ENCODE measurements around the gene FASN. TPM values are rescaled to one million over a fixed set of nuclear protein-coding genes. Genes with fewer than 3 reads are reported as not detected.

Gene FASN
- total and polyA plus RNA-seq, 2 of the 13 experiments (the other 11 are each of a cell fraction or from before 2014, with no cell fraction given), result 51.7 to 101 TPM

GRCh38 chr17:82080789-82081464 lies 17.1 kb downstream of the FASN start (continued):
- TF ChIP-seq ZNF720 (CRISPR knock-in tag; IDR thresholded peaks at IDR 0.05), result no peak
- peak; percentile 34 for TF ChIP-seq TAF15 (IDR thresholded peaks at IDR 0.05; ENCODE audit: low read depth, low read length, poor library complexity, severe bottlenecking)
- TF ChIP-seq RBM22 (optimal IDR thresholded peaks at IDR 0.05; ENCODE audit: low read length), result peak; percentile 73
- no peak for TF ChIP-seq ZNF569 (CRISPR knock-in tag; IDR thresholded peaks at IDR 0.05; ENCODE audit: borderline replicate concordance)
- TF ChIP-seq ZNF562 (CRISPR knock-in tag; IDR thresholded peaks at IDR 0.05; ENCODE audit: borderline replicate concordance), result no peak
- TF ChIP-seq FOXO4 (CRISPR knock-in tag; conservative IDR thresholded peaks at IDR 0.05), result no peak
- no peak for TF ChIP-seq ADNP (CRISPR knock-in tag; IDR thresholded peaks at IDR 0.05)
- no peak for TF ChIP-seq ZNF512 (CRISPR knock-in tag; IDR thresholded peaks at IDR 0.05)
- peak; percentile 65 for TF ChIP-seq ZBTB7A (CRISPR knock-in tag; IDR thresholded peaks at IDR 0.05)
- peak; percentile 89 for TF ChIP-seq RBFOX2 (IDR thresholded peaks at IDR 0.05; ENCODE audit: low read depth, low read length)
- peak in 1 of 2 experiments; percentile 34; a peak in 2 of 4 replicates for TF ChIP-seq POLR2A (IDR thresholded peaks at IDR 0.05; ENCODE audit: insufficient read depth in 1 of 2, low read depth in 2 of 2, low read length in 2 of 2)
- TF ChIP-seq ZBTB4 (CRISPR knock-in tag; IDR thresholded peaks at IDR 0.05; ENCODE audit: borderline replicate concordance), result peak; percentile 34; the same call in 1 of the 2 replicates
- TF ChIP-seq, protein P1, sequence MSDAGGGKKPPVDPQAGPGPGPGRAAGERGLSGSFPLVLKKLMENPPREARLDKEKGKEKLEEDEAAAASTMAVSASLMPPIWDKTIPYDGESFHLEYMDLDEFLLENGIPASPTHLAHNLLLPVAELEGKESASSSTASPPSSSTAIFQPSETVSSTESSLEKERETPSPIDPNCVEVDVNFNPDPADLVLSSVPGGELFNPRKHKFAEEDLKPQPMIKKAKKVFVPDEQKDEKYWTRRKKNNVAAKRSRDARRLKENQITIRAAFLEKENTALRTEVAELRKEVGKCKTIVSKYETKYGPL (CRISPR knock-in tag; IDR thresholded peaks at IDR 0.05), result no peak
- TF ChIP-seq ZNF552 (CRISPR knock-in tag; IDR thresholded peaks at IDR 0.05; ENCODE audit: borderline replicate concordance), result 0 out of 2 replicates have a peak, but pooled peaks have one; percentile 43
- TF ChIP-seq AGO2 (optimal IDR thresholded peaks at IDR 0.05; ENCODE audit: low read depth, low read length), result peak; percentile 97
- TF ChIP-seq, protein P2, sequence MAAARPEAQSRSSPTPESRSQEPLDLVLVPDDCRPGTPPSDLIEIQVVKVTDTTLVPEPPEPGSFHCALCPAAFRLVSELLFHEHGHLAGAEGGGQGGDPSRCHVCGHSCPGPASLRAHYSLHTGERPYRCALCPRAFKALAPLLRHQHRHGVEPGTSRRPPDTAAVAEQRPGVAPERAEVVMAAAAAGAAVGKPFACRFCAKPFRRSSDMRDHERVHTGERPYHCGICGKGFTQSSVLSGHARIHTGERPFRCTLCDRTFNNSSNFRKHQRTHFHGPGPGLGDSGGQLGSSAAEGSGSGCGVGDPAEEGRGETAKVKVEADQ (CRISPR knock-in tag; IDR thresholded peaks at IDR 0.05; ENCODE audit: borderline replicate concordance), result no peak
- no peak for TF ChIP-seq ZBTB44 (CRISPR knock-in tag; IDR thresholded peaks at IDR 0.05)
- TF ChIP-seq HOXA3 (CRISPR knock-in tag; IDR thresholded peaks at IDR 0.05), result peak; percentile 13; the same call in 1 of the 2 replicates
- TF ChIP-seq FLYWCH1 (CRISPR knock-in tag; IDR thresholded peaks at IDR 0.05), result no peak
- TF ChIP-seq KLF13 (CRISPR knock-in tag; IDR thresholded peaks at IDR 0.05), result 0 out of 2 replicates have a peak, but pooled peaks have one; percentile 31

All from HepG2 (cell line).